Hematopoietic multipotent progenitor cell treated with erythropoietin and hydrocortisone succinate and interleukin-3 and kit ligand, for 4 days (in vitro differentiated cells): ENCODE measurements around the gene ZNF534.
"Not testable (repeated sequence)": the region's sequence is repeated elsewhere in the genome, so short reads cannot be mapped to it uniquely, and the experiment has no call there.

Source experiments
- DNase-seq: peaks from one replicate; pipeline ENCODE4 v3.0.0-alpha.2; 2015

Gene ZNF534

DNA sequence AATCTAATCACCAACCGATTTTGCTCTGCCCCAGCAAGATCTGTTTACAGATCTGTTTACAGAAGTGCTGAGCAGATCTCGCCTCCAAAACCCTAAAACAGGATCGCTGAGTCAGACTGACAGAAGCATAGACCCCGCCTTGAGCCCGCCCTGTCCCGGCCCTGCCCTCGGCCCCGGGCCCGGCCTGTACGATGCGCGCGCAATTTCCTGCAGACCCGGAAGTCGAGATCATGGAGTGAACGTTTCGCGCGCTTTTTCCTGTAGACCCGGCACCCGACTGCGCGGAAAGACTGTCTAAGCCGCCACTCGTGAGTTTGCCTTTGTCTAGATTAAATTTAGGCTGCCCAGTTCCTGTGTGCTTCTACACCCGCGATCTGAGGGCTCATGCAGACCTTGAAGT, at the start of gene ZNF534:
Gene ZNF534, plus strand, starts transcription at position 212 of the 400 bp plus-strand sequence. CDS start 2,327 bp downstream, outside the sequence.
- no peak for DNase-seq

DNA sequence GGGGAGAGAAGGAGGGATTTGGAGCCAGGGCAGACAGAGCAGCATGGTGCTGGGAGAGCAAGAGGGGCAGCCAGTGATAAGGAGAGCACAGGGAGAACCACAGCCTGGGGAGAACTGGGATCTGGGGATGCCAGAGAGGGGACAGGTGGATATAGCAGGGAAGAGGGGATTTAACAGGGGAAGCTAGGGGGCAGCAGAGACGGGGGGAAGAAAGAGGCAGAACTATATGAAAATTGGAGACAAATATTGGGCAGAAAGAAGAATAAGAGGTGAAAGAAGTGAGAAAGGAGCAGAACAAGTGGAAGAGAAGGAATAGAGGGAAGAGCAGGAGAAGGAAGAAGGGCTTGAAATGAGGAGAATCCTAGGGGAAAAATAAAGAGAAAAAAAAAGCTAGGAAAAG, 37.8 kb upstream of the ZNF534 start:
- DNase-seq, result no peak

DNA sequence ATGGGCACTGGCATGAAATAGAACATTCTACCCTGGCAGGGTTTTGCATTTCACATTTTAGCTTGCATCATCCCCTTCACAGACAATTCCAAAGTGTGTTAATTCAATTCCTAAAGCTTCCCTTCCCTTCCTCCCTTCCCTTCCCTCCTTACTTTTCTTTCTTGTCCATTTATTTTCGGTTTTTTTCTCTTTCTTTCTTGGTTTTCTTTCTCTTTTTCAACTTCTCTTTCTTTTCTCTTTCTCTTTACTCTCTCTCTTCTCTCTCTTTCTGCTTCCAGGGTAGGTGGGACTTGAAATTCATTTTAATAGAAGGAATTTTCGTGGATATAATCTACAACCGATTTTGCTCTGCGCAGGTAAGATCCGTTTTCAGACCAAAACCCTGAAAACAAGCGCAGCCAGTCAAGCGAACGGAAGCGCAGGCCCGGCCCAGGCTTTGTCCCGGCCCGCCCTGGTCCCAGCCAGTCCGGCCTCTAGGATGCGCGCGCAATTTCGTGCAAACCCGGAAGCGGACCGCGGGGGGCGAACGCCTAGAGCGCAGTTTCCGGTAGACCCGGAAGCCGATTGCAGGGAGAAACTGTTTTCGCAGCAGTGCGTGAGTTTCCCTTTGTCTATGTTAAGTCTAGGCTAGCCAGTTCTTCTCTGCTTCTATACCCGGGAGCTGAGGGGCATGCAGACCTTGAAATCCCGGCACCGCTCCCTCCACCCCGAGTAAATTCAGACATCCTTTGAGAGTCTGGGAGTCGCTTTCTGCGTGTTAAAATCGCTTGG, 31.5 kb upstream of the ZNF534 start, which contains the start of gene ZNF528:
Gene ZNF528, plus strand, starts transcription at position 540 of the 771 bp plus-strand sequence. CDS start 4,165 bp downstream, outside the sequence.
- peak; percentile 96 for DNase-seq

DNA sequence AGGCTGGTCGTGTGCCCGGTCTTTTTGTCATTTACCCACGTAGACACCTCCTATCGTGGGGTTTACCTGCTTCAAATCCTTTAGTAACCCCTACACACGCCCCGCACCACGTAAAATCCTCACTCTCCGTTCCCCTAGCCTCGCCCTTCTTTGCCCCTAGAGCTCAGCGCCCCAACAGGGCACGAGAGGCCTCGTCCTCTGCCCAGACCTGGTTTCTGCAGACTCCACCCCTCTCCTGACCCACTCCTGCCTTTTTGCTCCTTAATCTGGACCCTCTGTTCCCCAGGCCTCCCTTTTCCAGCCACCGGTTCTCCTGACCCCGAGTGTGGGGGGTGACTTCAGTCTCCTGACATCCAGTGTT, 30.9 kb upstream of the ZNF534 start:
- DNase-seq, result peak; percentile 45

DNA sequence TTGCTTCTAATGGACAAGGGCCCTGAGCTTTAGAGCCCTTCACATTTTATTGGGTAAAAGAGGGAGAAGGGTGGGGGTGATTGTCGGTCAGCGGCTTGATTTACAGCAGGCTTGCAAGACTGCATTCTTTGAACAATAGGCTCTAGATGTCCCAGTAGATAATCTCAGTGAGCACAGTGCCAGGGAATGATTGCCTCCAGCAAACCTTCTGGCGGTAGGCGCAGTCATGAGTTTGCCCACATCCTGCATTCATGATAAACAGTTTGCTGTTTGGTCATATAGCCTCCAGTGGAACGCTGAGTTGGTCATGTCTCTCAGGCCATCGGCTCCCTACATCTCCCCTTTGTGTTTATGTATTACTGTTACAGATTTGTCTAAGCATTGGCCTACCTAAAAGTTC, 18.7 kb upstream of the ZNF534 start:
- DNase-seq, result no peak

DNA sequence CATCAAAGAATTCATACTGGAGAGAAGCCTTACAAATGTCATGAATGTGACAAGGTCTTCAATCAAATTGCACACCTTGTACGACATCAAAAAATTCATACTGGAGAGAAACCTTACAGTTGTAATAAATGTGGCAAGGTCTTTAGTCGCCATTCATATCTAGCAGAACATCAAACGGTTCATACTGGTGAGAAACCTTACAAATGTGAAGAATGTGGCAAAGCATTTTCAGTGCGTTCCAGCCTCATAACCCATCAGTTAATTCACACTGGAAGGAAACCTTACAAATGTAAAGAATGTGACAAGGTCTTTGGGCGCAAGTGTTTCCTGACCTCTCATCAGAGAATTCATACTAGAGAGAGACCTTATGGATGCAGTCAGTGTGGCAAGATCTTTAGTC, 13.2 kb upstream of the ZNF534 start:
- DNase-seq, result no peak

DNA sequence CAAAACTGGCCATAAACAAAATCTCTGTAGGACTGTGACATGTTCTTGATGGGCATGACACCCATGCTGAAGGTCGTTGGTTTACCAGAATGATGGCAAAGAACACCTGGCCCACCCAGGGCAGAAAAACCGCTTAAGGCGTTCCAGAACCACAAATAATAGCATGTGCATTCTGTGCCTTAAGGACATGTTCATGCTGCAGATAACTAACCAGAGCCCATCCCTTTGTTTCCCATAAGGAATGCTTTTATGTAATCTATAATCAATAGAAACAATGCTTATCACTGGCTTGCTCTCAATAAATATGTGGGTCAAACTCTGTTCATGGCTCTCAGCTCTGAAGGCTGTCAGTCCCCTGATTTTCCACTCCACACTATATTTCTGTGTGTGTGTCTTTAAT, 13.2 kb downstream of the ZNF534 start:
- DNase-seq, result no peak

DNA sequence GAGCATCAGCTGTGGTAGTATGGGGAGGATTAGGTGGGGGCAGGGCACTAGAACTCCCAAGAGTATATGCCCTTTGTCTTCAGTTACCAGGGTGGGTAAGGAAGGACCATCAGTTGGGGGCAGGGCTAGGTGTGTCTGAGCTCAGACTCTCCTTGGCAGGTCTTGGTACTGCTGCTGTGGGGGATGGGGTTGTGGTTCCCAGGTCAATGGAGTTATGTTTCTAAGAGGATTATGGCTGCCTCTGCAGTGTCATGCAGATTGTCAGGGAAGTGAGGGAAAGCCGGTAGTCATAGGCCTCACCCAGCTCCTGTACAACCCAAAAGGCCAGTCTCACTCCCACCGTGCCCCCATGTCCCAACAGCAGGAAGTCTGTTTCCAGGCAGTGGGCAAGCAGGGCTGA, 15.6 kb downstream of the ZNF534 start:
- no peak for DNase-seq

DNA sequence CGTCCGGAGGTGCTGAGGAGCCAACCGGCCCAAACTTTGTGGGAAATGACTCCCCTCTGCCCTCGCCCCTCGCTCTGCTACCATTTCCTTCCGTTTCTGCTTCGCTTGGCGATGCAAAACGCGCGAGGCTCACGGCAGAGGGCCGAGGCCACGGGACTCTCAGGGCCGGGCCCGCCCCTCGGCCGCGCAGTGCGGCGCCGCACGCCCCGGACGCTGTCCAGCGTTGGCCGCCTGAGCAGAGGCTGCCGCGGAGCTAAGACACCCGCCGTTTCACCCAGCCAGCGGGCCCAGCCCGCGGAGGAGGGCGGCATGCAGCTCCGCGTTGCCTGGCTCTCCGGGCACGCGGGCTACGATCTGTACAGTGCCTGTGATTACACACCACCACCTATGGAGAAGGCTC, 22.3 kb downstream of the ZNF534 start:
- DNase-seq, result no peak

DNA sequence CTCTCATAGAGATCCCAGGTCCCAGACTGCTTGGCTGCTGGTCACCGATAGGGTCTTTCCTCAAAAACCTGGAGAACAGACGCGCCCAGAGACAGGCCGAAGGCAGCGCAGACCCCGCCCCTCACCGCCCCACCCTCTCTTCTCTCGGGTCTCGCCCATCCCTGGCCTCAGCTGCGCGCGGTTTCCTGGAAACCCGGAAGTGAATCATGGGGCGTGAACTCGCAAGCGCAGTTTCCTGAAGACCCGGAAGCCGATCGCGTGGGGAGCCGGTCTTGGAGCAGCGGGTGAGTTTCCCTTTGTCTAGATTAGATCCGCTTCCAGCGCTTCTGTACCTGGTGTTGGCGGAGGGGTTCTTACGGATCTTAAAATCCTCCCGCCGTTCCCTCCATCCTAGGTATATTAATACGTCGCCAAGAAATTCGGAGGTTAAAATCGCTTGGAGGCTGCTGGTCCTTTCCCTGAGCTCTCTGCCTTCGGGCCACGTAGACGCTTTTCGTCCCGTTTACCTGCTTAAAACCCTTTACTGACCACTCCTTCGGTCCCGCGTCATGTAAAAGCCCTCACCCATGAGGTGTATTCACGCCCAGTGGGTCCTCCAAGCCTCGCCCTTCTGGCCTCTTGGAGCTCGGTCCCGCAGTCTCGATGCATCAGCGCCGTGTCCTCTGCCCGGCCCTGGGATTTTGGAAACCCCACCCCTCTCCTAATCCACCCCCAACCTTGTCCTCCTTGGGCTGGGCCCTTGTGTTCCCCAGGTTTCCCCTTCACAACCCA, 24.6 kb downstream of the ZNF534 start, which contains the start of gene ZNF578:
Gene ZNF578, plus strand, starts transcription at position 230 of the 771 bp plus-strand sequence. CDS start 48,293 bp downstream, outside the sequence.
- DNase-seq, result peak; percentile 90

DNA sequence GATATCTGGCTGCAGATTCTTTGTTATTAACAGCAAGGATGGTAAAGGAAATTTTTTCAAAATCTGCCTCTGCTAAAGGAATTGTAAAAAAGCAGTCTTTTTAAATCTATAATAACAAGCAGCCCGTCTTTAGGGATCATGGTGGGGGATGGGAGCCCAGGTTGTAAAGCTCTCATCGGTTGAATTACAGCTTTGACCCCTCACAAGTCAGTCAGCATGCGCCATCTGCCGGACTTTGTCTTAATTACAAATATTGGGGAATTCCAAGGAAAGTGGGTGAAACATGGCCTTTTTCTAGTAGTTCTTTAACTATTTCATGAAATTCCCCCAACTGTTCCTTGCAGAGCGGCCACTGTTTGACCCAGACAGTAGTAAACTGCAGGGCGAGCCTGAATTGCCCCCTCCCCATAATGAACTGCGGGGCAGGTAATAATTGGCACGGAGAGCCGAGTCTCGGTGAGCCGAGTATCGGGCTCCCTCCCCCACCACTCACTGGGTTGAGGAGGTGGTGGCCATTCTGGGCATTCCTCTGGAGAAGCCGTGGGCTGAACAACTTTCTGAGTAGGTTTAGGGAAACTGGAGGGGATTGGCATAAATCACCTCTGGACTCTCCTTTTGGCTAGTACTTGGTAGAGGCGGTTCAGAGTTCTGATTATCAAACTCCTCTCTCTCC, 36.0 kb downstream of the ZNF534 start:
- no peak for DNase-seq

DNA sequence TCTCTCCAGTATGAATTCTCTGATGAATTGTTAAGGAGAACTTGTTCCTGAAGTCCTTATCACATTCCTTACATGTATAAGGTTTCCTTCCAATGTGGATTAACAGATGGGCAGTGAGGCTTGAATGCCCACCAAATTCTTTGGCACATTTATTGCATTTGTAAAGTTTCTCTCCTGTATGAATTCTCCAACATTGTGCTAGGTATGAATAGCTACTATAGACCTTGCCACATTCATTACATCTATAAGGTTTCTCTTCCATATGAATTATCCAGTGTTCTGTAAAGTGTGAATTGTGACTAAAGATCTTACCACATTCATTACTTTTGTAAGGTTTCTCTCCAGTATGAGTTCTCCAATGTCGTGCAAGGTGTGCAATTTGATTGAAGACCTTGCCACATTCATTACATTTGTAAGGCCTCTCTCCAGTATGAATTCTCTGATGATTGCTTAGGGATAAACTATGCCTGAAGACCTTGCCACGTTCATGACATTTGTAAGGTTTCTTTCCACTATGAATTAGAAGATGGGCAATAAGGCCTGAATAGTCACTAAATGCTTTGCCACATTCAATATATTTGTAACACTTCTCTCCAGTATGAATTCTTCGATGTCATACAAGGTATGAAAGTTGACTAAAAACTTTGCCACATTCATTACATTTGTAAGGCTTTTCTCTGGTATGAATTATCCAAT, 44.9 kb downstream of the ZNF534 start:
- DNase-seq, result no peak

DNA sequence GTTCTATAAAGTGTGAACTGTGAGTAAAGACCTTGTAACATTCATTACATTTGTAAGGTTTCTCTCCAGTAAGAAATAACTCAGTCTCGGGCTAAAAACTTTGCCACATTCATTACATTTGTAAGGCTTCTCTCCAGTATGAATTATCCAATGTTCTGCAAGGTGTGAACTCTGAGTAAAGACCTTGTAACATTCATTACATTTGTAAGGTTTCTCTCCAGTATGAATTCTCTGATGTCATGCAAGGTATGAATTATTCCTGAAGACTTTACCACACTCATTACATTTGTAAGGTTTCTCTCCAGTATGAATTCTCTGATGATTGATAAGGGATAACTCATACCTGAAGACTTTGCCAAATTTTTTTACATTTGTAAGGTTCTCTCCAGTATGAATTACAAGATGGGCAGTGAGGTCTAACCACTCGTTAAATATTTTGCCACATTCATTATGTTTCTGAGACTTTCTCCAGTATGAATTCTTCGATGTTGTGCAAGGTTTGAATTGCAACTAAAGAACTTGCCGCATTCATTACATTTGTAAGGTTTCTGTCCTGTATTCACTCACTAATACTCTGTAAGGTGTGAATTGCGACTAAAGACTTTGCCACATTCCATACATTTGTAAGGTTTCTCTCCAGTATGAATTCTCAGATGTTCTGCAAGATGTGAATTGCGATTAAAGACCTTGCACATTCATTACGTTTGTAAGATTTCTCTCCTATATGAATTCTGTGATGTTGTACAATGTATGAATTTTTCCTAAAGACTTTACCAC, 45.6 kb downstream of the ZNF534 start:
- DNase-seq, result no peak

DNA sequence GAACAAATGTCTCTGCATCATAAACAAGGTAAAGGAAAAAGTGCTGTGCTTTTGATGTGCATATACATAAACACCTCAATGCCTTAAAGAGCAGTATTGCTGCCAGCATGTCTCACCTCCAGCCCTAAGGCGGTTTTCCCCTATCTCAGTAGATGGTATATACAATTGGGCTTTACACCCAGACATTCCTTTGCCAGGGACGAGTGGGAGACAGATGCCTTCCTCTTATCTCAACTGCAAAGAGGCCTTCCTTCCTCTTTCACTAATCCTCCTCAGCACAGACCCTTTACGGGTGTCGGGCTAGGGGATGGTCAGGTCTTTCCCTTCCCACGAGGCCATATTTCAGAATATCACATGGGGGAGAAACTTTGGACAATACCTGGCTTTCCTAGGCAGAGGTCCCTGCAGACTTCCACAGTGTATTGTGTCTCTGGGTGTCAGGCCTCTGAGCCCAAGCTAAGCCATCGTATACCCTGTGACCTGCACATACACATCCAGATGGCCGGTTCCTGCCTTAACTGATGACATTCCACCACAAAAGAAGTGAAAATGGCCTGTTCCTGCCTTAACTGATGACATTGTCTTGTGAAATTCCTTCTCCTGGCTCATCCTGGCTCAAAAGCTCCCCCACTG, 55.3 kb downstream of the ZNF534 start:
- DNase-seq, result not testable (repeated sequence)

DNA sequence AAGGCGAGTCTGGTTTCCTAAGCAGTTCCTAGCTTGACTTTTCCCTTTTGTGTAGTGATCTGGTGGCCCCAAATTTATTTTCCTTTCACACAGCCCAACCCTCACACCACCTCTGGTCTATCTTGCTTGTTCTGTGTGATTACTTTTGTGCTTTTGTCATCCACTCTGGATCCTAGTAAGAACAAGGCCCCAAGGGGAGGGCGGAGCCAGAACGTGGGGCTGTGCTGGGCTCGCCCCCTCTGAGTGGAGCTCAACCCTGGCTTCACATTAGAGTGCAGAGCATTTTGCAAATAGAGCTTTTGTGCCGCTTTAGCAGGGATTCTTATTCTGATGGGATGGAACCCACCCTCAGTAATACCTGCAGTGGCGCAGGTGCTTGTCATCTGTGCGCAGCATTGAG, 56.1 kb downstream of the ZNF534 start:
- DNase-seq, result not testable (repeated sequence)

DNA sequence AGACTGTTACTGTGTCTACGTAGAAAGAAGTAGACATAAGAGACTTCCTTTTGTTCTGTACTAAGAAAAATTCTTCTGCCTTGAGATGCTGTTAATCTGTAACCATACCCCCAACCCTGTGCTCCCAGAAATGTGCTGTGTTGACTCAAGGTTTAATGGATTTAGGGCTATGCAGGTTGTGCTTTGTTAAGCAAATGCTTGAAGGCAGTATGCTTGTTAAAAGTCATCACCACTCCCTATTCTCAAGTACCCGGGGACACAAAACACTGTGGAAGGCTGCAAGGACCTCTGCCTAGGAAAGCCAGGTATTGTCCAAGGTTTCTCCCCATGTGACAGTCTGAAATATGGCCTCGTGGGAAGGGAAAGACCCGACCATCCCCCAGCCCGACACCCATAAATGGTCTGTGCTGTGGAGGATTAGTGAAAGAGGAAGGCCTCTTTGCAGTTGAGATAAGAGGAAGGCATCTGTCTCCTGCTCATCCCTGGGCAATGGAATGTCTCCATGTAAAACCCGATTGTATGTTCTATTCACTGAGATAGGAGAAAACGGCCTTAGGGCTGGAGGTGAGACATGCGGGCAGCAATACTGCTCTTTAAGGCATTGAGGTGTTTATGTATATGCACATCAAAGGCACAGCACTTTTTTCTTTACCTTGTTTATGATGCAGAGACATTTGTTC, 56.8 kb downstream of the ZNF534 start:
- DNase-seq, result not testable (repeated sequence)

DNA sequence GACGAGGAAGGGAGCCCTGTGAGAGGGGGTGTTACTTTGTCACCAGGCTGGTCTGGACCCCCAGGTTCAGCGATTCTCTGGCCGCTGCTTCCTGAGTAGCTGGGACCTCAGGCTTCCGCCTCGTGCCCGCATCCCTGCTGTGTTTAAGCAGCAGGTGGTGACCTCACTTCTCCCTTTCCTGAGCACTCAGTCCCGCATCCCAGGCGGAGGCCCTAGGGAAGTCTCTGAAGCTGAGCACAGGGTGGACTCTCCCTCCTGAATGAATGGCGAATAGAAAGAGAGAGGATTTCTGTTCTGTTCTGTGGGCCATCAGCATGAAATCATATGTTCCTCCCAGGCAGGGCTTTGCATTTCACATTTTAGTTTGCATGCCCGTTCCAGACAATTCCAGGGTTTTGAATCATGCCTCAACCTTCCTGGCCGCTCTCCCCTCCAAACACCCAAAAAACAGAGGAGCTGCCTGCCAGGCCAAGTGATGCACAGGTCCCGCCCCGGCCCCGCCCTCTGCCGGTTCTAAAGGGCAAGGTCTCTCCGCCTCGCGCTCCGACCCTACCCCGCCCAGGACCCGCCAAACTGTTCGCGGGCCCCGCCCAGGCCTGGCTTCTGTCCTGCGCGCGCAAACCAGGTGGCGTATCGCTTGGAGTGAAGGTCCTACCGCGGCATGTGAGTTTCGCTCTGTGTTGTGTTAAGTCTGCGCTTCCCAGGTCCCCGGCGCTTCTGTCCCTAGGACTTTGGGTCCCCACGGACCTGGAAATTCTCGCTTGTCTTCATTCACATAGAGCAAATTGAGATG, 63.4 kb downstream of the ZNF534 start:
- DNase-seq, result no peak

DNA sequence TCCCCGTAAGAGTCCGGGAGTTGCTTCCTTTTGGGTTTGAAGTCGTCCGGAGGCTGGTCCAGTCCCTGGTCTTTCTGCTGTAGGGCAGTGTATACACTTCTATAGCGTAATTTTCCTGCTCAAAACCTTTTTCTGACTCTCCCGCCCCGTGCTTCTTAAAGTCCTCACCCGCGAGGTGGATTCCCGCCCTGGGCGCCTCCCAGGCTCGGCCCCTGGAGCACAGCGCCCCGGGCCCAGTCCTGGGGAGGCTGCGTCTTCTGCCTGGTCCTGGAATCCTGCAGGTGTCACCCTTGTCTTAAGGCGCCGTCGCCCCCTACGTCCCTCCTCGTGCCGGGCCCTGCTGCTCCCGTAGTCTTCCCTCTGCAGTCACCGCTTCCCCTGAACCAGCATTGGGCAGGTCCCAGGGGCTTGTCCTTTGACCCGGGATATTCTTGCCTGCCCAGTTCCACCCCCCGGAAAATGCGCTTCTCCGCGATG, 64.1 kb downstream of the ZNF534 start:
- no peak for DNase-seq

DNA sequence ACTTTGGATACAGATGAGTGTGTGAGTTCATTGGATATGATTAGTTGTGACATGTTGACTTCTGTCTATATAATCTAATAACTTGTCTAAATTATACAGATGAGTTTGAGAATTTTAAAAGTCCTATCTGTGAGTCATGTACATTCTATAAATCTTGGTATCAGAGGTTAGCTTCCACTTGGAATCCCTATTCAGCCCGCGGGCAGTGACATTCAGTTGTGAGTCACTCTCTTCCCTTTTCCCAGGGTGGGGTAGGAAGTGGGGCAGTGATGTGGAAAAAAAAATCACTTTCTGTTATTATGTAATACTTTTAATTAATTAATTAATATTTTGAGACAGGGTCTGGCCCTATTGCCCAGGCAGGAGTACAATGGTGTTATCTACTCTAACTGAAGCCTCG, 65.6 kb downstream of the ZNF534 start:
- DNase-seq, result no peak

DNA sequence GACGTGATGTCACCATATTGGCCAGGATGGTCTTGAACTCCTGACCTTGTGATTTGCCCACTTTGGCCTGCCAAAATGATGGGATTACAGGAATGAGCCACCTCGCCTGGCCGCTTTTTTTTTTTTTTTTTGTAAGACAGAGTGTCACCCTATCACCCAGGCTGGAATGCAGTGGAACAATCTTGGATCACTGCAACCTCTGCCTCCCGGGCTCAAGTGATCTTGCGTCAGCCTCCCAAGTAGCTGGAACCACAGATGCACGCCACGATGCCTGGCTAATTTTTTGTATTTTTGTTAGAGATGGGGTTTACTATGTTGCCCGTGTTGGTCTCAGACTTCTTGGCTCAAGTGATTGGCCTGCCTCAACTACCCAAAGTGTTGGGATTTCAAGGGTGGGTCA, 69.6 kb downstream of the ZNF534 start:
- no peak for DNase-seq
